Uterus (tissue), 4 donors: ENCODE data around the gene GAREM1. TPM values are rescaled to one million over a fixed set of nuclear protein-coding genes. Genes with fewer than 3 reads are reported as not detected.

Source experiments
- DNase-seq, 2 donors: peaks; one replicate each; pipeline ENCODE4 v3.0.0-alpha.2; 2019 to 2020
- H3K27ac ChIP-seq, 2 donors: fragments of 200-600 bp; sonication (generic); 1 replicate in 1 of 2; 2 replicates in 1 of 2; pipeline ENCODE4 v1.5.1; 2016 to 2018
- H3K27me3 ChIP-seq, 2 donors: fragments of 200-600 bp; sonication (generic); one replicate each; pipeline ENCODE4 v1.5.1; 2018 to 2019; ENCODE audit warnings: control low read depth in 1 of 2
- H3K36me3 ChIP-seq, 2 donors: fragments of 200-600 bp; sonication (generic); one replicate each; pipeline ENCODE4 v1.5.1; 2019; ENCODE audit warnings: control low read depth in 1 of 2
- H3K4me1 ChIP-seq, 2 donors: fragments of 200-600 bp; sonication (generic); one replicate each; pipeline ENCODE4 v1.5.1; 2018 to 2019; ENCODE audit warnings: control low read depth in 1 of 2
- H3K4me3 ChIP-seq, 2 donors: fragments of 200-600 bp; sonication (generic); 1 replicate in 1 of 2; 2 replicates in 1 of 2; pipeline ENCODE4 v1.5.1; 2018 to 2019; ENCODE audit warnings: mild to moderate bottlenecking in 1 of 2
- H3K9me3 ChIP-seq, 2 donors: fragments of 200-600 bp; sonication (generic); one replicate each; pipeline ENCODE4 v1.5.1; 2019; ENCODE audit warnings: control low read depth in 1 of 2
- POLR2A ChIP-seq, 2 donors: fragments of 450-650 bp; IDR thresholded peaks; one replicate each; pipeline ENCODE4 v1.6.1; 2016; ENCODE audit warnings: antibody characterized with exemption in 2 of 2, mild to moderate bottlenecking in 1 of 2, moderate library complexity in 1 of 2
- intact Hi-C: fragments of 100-400 bp; cut with DNase I; formaldehyde crosslinking; loops from one replicate; pipeline ENCODE4 v1.15.1; 2023; ENCODE audit warnings: low total_unique reads
- total RNA-seq, 4 donors: library from RNA; depleted of rRNA in 3 of 4; stranded (reverse); fragments of >200 nt in 3 of 4; gene quantifications; one replicate each; pipeline versions ENCODE4 v1.1.0 to v1.2.4, GENCODE V29; 2014 to 2023
- TF ChIP-seq, protein P1 (sequence below), 4 experiments: fragments of 200-600 bp in 2 of 4; fragments of 450-650 bp in 2 of 4; sonication (generic) in 2 of 4; IDR thresholded peaks; one replicate each; pipeline ENCODE4 v1.5.1; 2016 to 2019; ENCODE audit warnings: antibody characterized with exemption in 4 of 4, mild to moderate bottlenecking in 2 of 4, moderate library complexity in 1 of 4
- donor health status: DM: yes; HTN: yes; CAD: no.

GAREM1 gene
- total RNA-seq, 4 donors from 2014 or later: 1.5 to 12.0 (median 5.9) TPM

- no peak for TF ChIP-seq POLR2A (IDR thresholded peaks at IDR 0.05)
- TF ChIP-seq, protein P1, sequence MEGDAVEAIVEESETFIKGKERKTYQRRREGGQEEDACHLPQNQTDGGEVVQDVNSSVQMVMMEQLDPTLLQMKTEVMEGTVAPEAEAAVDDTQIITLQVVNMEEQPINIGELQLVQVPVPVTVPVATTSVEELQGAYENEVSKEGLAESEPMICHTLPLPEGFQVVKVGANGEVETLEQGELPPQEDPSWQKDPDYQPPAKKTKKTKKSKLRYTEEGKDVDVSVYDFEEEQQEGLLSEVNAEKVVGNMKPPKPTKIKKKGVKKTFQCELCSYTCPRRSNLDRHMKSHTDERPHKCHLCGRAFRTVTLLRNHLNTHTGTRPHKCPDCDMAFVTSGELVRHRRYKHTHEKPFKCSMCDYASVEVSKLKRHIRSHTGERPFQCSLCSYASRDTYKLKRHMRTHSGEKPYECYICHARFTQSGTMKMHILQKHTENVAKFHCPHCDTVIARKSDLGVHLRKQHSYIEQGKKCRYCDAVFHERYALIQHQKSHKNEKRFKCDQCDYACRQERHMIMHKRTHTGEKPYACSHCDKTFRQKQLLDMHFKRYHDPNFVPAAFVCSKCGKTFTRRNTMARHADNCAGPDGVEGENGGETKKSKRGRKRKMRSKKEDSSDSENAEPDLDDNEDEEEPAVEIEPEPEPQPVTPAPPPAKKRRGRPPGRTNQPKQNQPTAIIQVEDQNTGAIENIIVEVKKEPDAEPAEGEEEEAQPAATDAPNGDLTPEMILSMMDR (IDR thresholded peaks at IDR 0.05): no peak
- H3K9me3 ChIP-seq: no peaks in the 10 kb centered on the region
- no peak overlapping the region for H3K4me3 ChIP-seq
- no peaks in the 10 kb centered on the region for H3K36me3 ChIP-seq
- DNase-seq: no peak
- H3K27me3 ChIP-seq: no peaks in the 10 kb centered on the region
- intact Hi-C loops: no loop called here
- H3K4me1 ChIP-seq: no peaks in the 10 kb centered on the region
- H3K27ac ChIP-seq: no peak overlapping the region
Observed at GRCh38 chr18:32393407-32393806, 77.3 kb downstream of the GAREM1 start.

DNA sequence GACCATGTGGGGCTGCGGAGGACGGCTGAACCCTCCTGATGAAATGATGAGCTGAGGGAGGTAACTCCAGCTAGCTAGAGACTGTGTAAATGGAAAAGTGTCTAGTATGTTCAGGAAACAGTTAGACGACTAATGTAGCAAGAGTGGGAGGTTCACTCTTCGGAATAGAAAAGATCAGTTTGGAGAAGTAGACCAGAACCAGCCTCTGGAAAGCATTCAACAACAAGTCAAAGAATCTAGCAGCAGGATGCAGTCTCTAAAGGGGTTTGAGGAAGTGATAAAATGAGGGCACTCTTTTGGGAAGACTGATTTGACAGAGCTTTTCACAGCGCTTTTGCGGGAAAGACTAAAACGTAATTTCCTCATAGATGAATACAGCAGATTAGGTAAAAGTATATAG lies 79.6 kb downstream of the GAREM1 start:
- no peaks in the 10 kb centered on the region for H3K4me1 ChIP-seq
- H3K4me3 ChIP-seq: no peak overlapping the region
- no peaks in the 10 kb centered on the region for H3K9me3 ChIP-seq
- no peaks in the 10 kb centered on the region for H3K27me3 ChIP-seq
- H3K27ac ChIP-seq: no peak overlapping the region
- H3K36me3 ChIP-seq: no peaks in the 10 kb centered on the region
- TF ChIP-seq POLR2A (IDR thresholded peaks at IDR 0.05): no peak
- TF ChIP-seq, protein P1 (IDR thresholded peaks at IDR 0.05): no peak
- intact Hi-C loops: no loop called here
- no peak for DNase-seq

DNA sequence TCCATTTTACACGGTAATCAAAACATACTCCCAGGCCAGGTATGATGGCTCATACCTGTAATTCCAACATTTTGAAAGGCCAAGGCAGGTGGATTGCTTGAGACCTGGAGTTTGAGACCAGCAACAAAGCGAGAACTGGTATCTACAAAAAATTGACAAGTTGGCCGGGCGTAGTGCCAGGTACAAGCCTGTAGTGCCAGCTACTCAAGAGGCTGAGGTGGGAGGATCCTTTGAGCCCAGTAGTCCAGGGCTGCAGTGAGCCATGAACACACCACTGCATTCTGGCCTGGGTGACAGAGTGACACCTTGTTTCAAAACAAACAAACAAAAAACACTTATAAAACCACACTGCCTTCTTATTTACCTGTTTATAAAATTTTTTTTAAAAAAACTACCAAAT lies 80.8 kb downstream of the GAREM1 start:
- Histone ChIP-seq H3K27me3 (no peaks in the 10 kb centered on the region), H3K9me3 (no peaks in the 10 kb centered on the region), H3K4me1 (no peaks in the 10 kb centered on the region), H3K4me3 (no peak overlapping the region), H3K36me3 (no peaks in the 10 kb centered on the region), H3K27ac (no peak overlapping the region)
- TF ChIP-seq, protein P1 (IDR thresholded peaks at IDR 0.05): no peak
- TF ChIP-seq POLR2A (IDR thresholded peaks at IDR 0.05): no peak
- intact Hi-C loops: no loop called here
- DNase-seq: no peak

- H3K27ac ChIP-seq: no peak overlapping the region
- DNase-seq: no peak
- H3K9me3 ChIP-seq: no peaks in the 10 kb centered on the region
- H3K27me3 ChIP-seq: no peaks in the 10 kb centered on the region
- H3K4me1 ChIP-seq: no peaks in the 10 kb centered on the region
- H3K4me3 ChIP-seq: no peak overlapping the region
- intact Hi-C loops: no loop called here
- TF ChIP-seq POLR2A (IDR thresholded peaks at IDR 0.05): no peak
- TF ChIP-seq, protein P1 (IDR thresholded peaks at IDR 0.05): no peak
- no peaks in the 10 kb centered on the region for H3K36me3 ChIP-seq
Observed at GRCh38 chr18:32389191-32389590, 81.5 kb downstream of the GAREM1 start.

- Histone ChIP-seq H3K27me3 (no peaks in the 10 kb centered on the region), H3K9me3 (no peaks in the 10 kb centered on the region), H3K4me1 (no peaks in the 10 kb centered on the region), H3K36me3 (no peaks in the 10 kb centered on the region), H3K27ac (no peak overlapping the region), H3K4me3 (no peak overlapping the region)
- intact Hi-C loops: no loop called here
- no peak for DNase-seq
- TF ChIP-seq, protein P1 (IDR thresholded peaks at IDR 0.05): no peak
- TF ChIP-seq POLR2A (IDR thresholded peaks at IDR 0.05): no peak
Observed at GRCh38 chr18:32386471-32386870, 84.2 kb downstream of the GAREM1 start.
